ENCODE data around the gene SPRED3. TPM values are rescaled to one million over a fixed set of nuclear protein-coding genes. Genes with fewer than 3 reads are reported as not detected.
A peak's percentile ranks its signal among the peaks of the same experiment; 100 is the strongest.
"Not testable (repeated sequence)": the region's sequence is repeated elsewhere in the genome, so short reads cannot be mapped to it uniquely, and the experiment has no call there.

The SPRED3 gene
- total RNA-seq, 2 experiments from 2014 or later: 1.2 to 1.8 TPM

DNA sequence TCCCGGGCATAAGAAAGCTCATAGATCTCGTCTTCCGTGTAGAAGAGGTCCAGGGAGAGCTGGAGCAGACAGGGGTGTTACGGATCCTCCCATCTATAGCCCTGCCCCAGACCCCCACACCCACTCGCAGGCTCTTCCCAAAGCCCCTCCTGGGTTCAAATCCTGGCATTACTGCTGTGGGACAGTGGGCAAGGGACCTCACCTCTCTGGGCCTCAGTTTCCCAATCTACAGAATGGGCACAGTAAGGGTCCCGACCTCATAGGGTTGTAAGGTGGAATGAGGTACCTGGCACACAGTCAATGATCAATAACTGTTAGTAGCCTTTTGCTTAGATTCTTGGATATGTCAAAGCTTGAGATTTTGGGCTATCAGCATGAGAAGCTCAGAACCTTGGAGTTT, 24.9 kb downstream of the SPRED3 start:
- Mint-ChIP-seq H3K9me3 (no peaks in the 10 kb centered on the region), H3K27ac (no peak overlapping the region), H3K36me3 (ENCODE audit: low read depth) (peaks cover 2% of the 10 kb centered on the region), H3K4me1 (peaks cover 19% of the 10 kb centered on the region), H3K4me3 (no peak overlapping the region), H3K27me3 (no peaks in the 10 kb centered on the region)
- ChIA-PET POLR2A (no interaction called here), CTCF (interaction anchor here (7.2 kb wide), 1 partner anchor 9 kb away, joined by 66 read pairs; the partner anchor contains the start of gene FAM98C)
- no peak for DNase-seq

DNA sequence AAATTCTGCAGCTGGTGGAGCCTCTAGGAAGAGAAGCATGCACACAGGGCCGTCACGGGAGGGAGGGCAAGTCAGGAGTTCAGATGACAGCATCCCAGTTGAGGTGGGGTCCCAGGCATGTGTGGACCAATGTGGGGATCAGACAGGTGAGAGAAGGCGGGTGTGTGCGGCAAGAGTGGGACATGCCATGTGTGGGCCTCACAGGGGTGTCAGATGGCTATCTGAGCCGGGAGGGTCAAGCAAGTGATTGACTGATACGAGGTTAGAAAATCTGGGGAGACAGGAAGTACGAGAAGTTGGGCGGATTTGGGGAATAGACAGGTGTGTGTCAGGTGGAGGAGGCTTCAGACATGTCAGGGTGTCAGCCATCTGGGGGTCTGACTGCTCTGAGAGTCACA, 28.6 kb downstream of the SPRED3 start:
- DNase-seq: no peak
- peaks cover 26% of the 10 kb centered on the region for H3K4me1 Mint-ChIP-seq
- peak overlapping the region; percentile 61 for H3K27ac Mint-ChIP-seq
- H3K4me3 Mint-ChIP-seq: peak overlapping the region; percentile 71
- no peaks in the 10 kb centered on the region for H3K9me3 Mint-ChIP-seq
- CTCF ChIA-PET: interaction anchor here (7.2 kb wide), 1 partner anchor 13 kb away, joined by 66 read pairs; the partner anchor contains the start of gene FAM98C
- no peaks in the 10 kb centered on the region for H3K27me3 Mint-ChIP-seq
- POLR2A ChIA-PET: no interaction called here
- no peaks in the 10 kb centered on the region for H3K36me3 Mint-ChIP-seq (ENCODE audit: low read depth)

DNA sequence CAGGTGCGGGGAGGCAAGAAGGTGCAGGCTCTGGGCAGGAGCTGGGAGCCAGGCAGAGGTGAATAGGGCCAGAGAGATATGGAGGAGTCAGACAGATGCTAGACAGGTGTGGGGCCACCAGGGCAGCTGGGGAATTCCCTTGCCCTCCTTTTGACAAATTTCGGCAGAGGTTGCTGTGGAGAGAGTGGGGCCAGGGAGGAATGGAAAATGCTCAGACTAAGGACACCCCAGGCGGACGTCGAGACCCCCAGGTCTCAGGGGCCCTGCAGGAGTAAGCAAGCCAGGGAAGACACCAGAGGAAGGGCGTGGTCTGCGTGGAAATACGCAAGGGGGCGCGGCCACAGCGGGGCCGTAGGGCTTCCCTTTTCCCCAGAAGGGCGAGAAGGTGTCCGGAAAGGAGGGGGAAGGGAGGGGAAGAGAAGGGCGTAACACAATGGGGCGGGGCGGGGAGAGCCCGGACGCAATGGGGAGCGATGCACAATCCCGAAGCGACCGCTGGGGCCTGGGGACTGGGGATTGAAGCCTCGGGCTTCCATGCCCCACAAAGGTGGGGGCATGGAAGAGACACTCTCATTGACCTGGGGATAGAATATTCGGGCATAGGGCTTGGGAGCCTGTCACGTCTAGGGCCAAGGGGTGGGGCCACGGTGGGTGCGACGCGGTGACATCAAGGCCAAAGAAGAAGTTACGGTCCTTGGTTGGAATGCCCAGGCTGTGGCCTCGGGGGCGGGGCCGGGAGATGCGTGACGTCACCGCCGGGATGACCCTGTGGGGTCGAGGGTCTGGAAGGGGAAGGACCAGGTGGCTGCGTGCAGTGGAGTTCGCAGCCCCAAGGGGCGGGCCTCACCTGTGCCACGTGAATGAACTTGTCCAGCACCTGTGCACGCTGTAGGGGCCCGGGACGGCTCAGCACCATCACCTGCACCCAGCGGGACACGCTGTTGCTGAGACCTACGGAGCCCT, 29.3 kb downstream of the SPRED3 start:
- Mint-ChIP-seq H3K36me3 (ENCODE audit: low read depth) (no peaks in the 10 kb centered on the region), H3K27me3 (no peaks in the 10 kb centered on the region), H3K4me1 (peaks cover 26% of the 10 kb centered on the region), H3K4me3 (peak overlapping the region; percentile 71), H3K9me3 (no peaks in the 10 kb centered on the region), H3K27ac (peak overlapping the region; percentile 61)
- POLR2A ChIA-PET: no interaction called here
- DNase-seq: peak; percentile 65
- CTCF ChIA-PET: interaction anchor here (7.2 kb wide), 1 partner anchor 13 kb away, joined by 66 read pairs; the partner anchor contains the start of gene FAM98C

DNA sequence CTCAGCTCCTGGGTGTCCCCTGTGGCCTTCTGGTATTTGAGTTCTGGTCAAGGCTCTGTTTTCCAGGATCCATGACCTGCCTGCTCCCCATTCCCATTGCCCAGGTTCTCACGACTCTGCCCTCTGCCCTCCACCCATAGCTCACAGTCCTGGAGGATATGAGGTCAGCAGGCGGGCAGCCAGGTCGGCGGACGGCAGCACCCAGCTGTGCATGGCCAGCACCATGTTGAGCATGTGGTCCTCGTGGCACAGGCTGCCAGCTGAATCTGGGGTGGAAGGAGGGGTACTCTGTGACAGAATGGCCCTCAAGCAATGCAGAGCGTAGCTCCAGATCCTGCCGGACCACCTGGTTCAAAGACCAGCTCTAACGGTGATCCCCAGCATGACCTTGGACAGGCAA, 32.4 kb downstream of the SPRED3 start:
- Mint-ChIP-seq H3K27ac (no peak overlapping the region), H3K27me3 (no peaks in the 10 kb centered on the region), H3K9me3 (no peaks in the 10 kb centered on the region), H3K36me3 (ENCODE audit: low read depth) (no peaks in the 10 kb centered on the region), H3K4me3 (no peak overlapping the region), H3K4me1 (peaks cover 34% of the 10 kb centered on the region)
- POLR2A ChIA-PET: no interaction called here
- DNase-seq: no peak
- CTCF ChIA-PET: interaction anchor here (1.5 to 3.0 kb wide), 2 partner anchors 18 to 509 kb away, joined by 4 to 23 read pairs; partner anchors contain the start of genes FAM98C and SARS2

DNA sequence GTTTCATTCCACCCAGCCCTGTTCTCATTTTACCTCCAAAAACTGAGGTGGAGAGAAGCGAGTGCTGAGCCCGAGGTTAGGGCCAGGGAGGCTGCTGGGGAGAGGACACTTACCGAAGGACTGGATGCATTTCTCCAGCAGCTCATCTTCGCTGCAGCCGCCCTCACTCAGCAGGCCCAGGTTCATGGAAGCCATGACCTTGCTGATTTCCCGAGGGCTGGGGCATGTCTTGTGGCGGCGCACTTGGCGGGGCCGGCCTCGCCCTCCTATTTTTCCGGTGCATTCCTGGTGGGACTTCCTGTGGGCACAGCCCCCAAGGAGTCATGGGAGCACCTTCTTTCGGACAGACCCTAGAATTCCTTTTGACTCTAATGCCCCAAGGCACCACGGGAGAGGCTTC, 33.4 kb downstream of the SPRED3 start:
- H3K27me3 Mint-ChIP-seq: no peaks in the 10 kb centered on the region
- CTCF ChIA-PET: interaction anchor here (3.0 kb wide), 1 partner anchor 19 kb away, joined by 23 read pairs; the partner anchor contains the start of gene FAM98C
- H3K4me3 Mint-ChIP-seq: no peak overlapping the region
- H3K9me3 Mint-ChIP-seq: no peaks in the 10 kb centered on the region
- no peak overlapping the region for H3K27ac Mint-ChIP-seq
- no peak for DNase-seq
- peaks cover 35% of the 10 kb centered on the region for H3K4me1 Mint-ChIP-seq
- POLR2A ChIA-PET: no interaction called here
- H3K36me3 Mint-ChIP-seq (ENCODE audit: low read depth): no peaks in the 10 kb centered on the region

DNA sequence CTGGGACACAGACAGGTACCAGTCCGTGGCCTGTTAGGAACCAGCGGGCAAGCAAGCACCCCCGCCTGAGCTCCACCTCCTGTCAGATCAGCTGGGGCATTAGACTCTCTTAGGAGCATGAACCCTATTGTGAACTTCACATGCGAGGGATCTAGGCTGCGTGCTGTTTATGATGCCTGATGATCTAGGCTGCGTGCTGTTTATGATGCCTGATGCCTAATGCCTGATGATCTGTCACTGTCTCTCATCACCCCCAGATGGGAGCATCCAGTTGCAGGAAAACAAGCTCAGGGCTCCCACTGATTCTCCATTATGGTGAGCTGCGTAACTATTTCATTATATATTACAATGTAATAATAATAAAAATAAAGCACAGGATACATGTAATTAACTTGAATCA, 33.9 kb downstream of the SPRED3 start:
- Mint-ChIP-seq H3K9me3 (no peaks in the 10 kb centered on the region), H3K27ac (no peak overlapping the region), H3K4me1 (peaks cover 33% of the 10 kb centered on the region), H3K27me3 (no peaks in the 10 kb centered on the region), H3K4me3 (no peak overlapping the region), H3K36me3 (ENCODE audit: low read depth) (no peaks in the 10 kb centered on the region)
- POLR2A ChIA-PET: no interaction called here
- CTCF ChIA-PET: interaction anchor here (0.8 kb wide), 1 partner anchor 20 kb away, joined by 3 read pairs; the partner anchor contains the start of gene FAM98C
- DNase-seq: no peak

DNA sequence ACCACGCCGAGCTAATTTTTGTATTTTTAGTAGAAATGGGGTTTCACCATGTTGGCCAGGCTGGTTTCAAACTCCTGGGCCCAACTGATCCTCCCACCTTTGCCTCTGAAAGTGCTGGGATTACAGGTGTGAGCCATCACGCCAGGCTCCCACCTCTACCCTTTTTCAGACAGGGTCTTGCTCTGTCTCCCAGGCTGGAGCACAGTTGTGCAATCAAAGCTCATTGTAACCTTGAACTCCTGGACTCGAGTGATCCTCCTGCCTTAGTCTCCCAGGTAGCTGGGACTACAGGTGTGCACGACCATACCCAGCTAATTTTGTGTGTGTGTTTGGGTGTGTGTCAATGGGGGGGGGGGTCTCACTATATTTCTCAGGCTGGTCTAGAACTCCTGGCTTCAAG, 35.8 kb downstream of the SPRED3 start:
- H3K9me3 Mint-ChIP-seq: no peaks in the 10 kb centered on the region
- H3K4me3 Mint-ChIP-seq: no peak overlapping the region
- ChIA-PET CTCF (interaction anchor here (4.7 kb wide), 1 partner anchor 21 kb away, joined by 27 read pairs; the partner anchor contains the start of gene FAM98C), POLR2A (no interaction called here)
- H3K4me1 Mint-ChIP-seq: peaks cover 26% of the 10 kb centered on the region
- DNase-seq: no peak
- H3K27me3 Mint-ChIP-seq: no peaks in the 10 kb centered on the region
- H3K36me3 Mint-ChIP-seq (ENCODE audit: low read depth): no peaks in the 10 kb centered on the region
- H3K27ac Mint-ChIP-seq: no peak overlapping the region

DNA sequence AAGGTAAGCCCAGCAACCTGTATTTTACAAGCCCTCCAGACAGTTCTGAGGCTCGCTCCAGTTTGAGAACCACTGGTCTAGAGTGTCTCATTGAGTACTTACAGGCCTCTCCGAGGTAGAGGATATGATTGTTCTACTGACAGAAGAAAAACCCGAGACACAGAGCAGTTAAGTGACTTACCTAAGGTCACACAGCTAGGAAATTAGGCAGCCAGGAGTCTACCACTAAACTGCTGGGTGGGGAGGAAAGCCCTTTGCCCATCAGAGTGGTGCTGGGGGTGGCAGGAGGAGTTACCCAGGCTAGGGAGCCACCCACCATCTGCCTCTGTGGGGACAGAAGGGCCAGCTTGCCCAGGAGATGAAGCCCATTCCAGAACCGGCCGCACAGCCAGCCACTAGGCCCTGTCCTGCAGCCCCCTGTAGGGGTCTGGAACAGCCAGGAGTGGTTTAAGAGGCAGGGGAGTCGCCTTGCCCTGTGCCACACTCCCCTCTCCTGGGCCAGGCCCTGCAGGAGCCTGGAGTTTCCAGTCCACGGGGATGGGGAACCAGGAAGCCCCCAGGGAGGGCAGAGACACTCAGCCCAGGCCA, 36.8 kb downstream of the SPRED3 start:
- Mint-ChIP-seq H3K27ac (no peak overlapping the region), H3K27me3 (no peaks in the 10 kb centered on the region), H3K36me3 (ENCODE audit: low read depth) (no peaks in the 10 kb centered on the region), H3K9me3 (no peaks in the 10 kb centered on the region), H3K4me1 (peaks cover 32% of the 10 kb centered on the region), H3K4me3 (peak overlapping the region; percentile 17)
- ChIA-PET POLR2A (no interaction called here), CTCF (interaction anchor here (0.6 to 4.7 kb wide), 3 partner anchors 9 to 22 kb away, joined by 3 to 27 read pairs (median 3); partner anchors contain the start of gene FAM98C)
- DNase-seq: no peak

DNA sequence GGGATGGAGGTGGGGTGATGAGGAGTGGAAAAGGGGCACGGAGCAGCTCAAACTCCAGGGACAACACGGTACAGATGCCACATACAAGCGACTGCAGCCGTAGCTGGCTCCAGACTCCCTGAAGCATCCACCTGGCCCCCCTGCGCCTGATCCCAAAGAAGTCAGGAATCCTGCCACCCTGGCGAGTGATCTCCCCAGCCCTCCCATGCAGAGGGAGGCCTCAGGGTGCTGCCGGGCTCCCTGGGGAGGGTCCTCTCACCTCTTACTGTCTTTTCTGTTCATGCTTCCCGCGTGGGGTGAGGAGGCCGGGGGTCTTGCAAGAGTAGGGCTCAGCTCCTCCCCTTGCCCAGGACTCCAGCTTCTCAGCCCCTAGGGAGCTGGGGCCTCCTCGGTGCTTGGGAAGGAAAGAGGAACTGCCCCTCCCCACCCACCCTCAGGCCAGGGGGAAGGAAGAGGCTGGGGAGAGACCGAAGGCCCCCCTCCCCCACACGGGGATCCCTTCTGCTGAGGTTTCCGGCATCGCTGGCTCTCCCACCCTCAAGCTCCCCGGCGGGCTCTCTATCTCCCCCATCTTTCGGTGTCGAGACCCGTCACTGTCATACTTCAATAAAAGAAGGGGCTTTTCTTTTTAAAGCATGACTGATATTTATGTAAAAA, 37.4 kb downstream of the SPRED3 start, which contains the start of gene RASGRP4:
TSS of gene RASGRP4 (minus strand) at position 410 of the 657 bp plus-strand sequence. CDS start at position 282, 128 bp downstream.
- peak; percentile 38 for DNase-seq
- Mint-ChIP-seq H3K27me3 (no peaks in the 10 kb centered on the region), H3K4me3 (peak within 1 kb of the TSS; percentile 52), H3K27ac (peak within 1 kb of the TSS; percentile 81), H3K9me3 (no peaks in the 10 kb centered on the region), H3K4me1 (peaks cover 32% of the 10 kb centered on the region), H3K36me3 (ENCODE audit: low read depth) (no peaks in the 10 kb centered on the region)
- ChIA-PET CTCF (interaction anchor here (0.6 to 4.7 kb wide), 2 partner anchors 9 to 23 kb away, joined by 3 to 27 read pairs; partner anchors contain the start of gene FAM98C), POLR2A (no interaction called here)

DNA sequence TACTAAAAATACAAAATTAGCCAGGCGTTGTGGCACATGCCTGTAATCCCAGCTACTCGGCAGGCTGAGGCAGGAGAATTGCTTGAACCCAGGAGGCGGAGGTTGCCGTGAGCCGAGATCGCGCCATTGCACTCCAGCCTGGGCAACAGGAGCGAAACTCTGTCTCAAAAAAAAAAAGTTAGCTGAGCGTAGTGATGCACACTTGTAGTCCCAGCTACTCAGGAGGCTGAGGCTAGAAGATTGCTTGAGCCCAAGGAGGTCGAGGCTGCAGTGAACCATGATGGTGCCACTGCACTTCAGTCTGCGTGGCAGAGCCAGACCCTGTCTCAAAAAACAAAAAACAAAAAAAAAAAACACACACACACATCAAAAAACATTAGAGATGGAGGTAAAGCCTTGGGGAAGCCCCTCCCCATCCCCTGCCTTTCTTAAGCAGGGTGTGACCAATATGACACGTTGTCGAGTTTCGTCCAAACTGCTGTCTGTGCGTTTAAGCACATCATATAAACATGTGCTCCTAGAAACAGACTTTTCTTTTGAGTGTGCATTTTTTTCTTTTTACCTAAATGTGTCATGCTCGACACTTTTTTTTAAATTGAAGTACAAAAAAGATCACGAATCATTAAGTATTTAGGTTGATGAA, 38.7 kb downstream of the SPRED3 start:
- H3K27me3 Mint-ChIP-seq; H3K36me3 Mint-ChIP-seq (ENCODE audit: low read depth); POLR2A ChIA-PET; H3K9me3 Mint-ChIP-seq: not testable (repeated sequence)
- H3K27ac Mint-ChIP-seq: peak overlapping the region; percentile 81
- CTCF ChIA-PET: interaction anchor here (0.7 to 4.7 kb wide), 2 partner anchors 24 to 452 kb away, joined by 3 to 27 read pairs; partner anchors contain the start of gene FAM98C
- peak; percentile 46 for DNase-seq
- H3K4me3 Mint-ChIP-seq: peak overlapping the region; percentile 30
- peaks cover 32% of the 10 kb centered on the region for H3K4me1 Mint-ChIP-seq

DNA sequence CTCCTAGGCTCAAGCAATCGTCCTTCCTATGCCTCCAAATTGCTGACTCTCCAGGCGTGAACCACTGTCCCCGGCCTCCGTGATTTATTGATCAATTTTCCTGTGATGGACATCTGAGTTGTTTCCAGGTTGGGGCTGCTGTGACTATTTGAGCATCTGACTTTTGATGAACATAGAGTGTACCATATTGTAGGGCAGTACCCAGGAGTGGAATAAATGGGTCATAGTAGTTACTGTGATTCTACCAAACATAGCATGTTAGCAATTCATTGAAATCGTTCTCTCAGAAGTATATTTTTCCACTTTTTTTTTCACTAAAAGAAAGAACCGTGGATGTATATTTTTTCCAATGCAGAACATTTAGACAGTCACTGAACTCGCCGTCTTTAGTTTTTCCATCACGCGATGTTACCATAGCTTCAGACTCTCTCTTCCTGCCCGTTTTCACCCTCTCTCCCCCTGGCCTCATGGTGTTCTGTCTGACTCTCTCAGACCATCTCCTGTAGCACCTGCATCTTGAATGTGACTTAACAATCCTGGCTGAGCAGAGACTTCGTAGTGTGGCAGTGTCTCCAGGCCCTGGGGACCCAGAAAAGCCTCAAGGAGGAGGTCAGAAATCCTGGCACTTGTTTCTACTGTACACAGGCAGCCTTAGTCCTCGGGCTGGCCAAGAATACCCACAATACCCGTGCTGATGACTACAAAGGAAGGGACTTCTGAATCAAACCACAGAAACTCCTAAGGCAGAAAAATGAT, 40.7 kb downstream of the SPRED3 start:
- Mint-ChIP-seq H3K4me3 (no peak overlapping the region), H3K4me1 (peaks cover 41% of the 10 kb centered on the region), H3K27me3 (peaks cover 7% of the 10 kb centered on the region), H3K36me3 (ENCODE audit: low read depth) (no peaks in the 10 kb centered on the region), H3K9me3 (no peaks in the 10 kb centered on the region), H3K27ac (peak overlapping the region; percentile 55)
- CTCF ChIA-PET: interaction anchor here (1.2 kb wide), 1 partner anchor 27 kb away, joined by 4 read pairs; the partner anchor contains the start of gene FAM98C
- POLR2A ChIA-PET: no interaction called here
- peak; percentile 20 for DNase-seq

DNA sequence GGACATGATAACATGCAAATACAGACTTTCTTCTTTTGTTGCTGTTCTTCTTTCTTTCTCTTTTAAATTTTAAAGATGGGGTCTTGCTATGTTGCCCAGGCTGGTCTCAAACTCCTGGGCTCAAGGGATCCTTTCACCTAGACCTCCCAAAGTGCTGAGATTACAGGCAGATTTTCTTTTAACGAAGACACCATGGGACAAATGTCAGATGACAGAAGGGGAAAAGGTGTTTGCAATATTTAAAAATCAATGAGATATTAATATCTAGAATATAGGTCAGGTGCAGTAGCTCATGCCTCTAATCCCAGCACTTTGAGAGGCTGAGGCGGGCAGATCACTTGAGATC, 41.3 kb downstream of the SPRED3 start:
- Mint-ChIP-seq H3K4me3 (no peak overlapping the region), H3K27me3 (peaks cover 8% of the 10 kb centered on the region), H3K27ac (peak overlapping the region; percentile 55), H3K36me3 (ENCODE audit: low read depth) (no peaks in the 10 kb centered on the region), H3K9me3 (no peaks in the 10 kb centered on the region), H3K4me1 (peaks cover 42% of the 10 kb centered on the region)
- no peak for DNase-seq
- ChIA-PET POLR2A (no interaction called here), CTCF (no interaction called here)

All from activated CD4-positive, alpha-beta T cell treated with anti-CD3 and anti-CD28 coated beads, Interleukin-2, amount 10 ng/mL, durations not matched to agents 7 days and 5 days (primary cell).